Ishikawa (cell line): Measurements from ENCODE around the gene NTSR2.

Experiments used
- CEBPB ChIP-seq: IDR thresholded peaks from 2 replicates; pipeline ENCODE4 v1.6.1; 2012
- CREB1 ChIP-seq: IDR thresholded peaks from 2 replicates; pipeline ENCODE4 v1.6.1; 2012; ENCODE audit warnings: low read depth
- EGR1 ChIP-seq: IDR thresholded peaks from 2 replicates; pipeline ENCODE4 v1.6.1; 2012
- EP300 ChIP-seq: IDR thresholded peaks from 2 replicates; pipeline ENCODE4 v1.6.1; 2012; ENCODE audit warnings: borderline replicate concordance
- FOXM1 ChIP-seq: IDR thresholded peaks from 2 replicates; pipeline ENCODE4 v1.6.1; 2012; ENCODE audit warnings: low read depth, borderline replicate concordance
- MAX ChIP-seq: IDR thresholded peaks from 2 replicates; pipeline ENCODE4 v1.6.1; 2012
- NFIC ChIP-seq: IDR thresholded peaks from 2 replicates; pipeline ENCODE4 v1.6.1; 2012
- RAD21 ChIP-seq: IDR thresholded peaks from 2 replicates; pipeline ENCODE4 v1.6.1; 2012; ENCODE audit warnings: low read depth
- REST ChIP-seq: IDR thresholded peaks from 2 replicates; pipeline ENCODE4 v1.6.1; 2012; ENCODE audit warnings: low read depth, mild to moderate bottlenecking
- TAF1 ChIP-seq: IDR thresholded peaks from 2 replicates; pipeline ENCODE4 v1.6.1; 2012; ENCODE audit warnings: low read depth, mild to moderate bottlenecking
- TCF12 ChIP-seq: IDR thresholded peaks from 2 replicates; pipeline ENCODE4 v1.6.1; 2012; ENCODE audit warnings: low read depth
- TEAD4 ChIP-seq: IDR thresholded peaks from 2 replicates; pipeline ENCODE4 v1.6.1; 2012
- USF1 ChIP-seq: IDR thresholded peaks from 2 replicates; pipeline ENCODE4 v1.6.1; 2012
- YY1 ChIP-seq: IDR thresholded peaks from 2 replicates; pipeline ENCODE4 v1.6.1; 2012; ENCODE audit warnings: low read depth
- ZBTB7A ChIP-seq: IDR thresholded peaks from 2 replicates; pipeline ENCODE4 v1.6.1; 2012; ENCODE audit warnings: low read depth

The NTSR2 gene

GRCh38 chr2:11716689-11717321 is 46.8 kb upstream of the NTSR2 start:
- no peak for TF ChIP-seq RAD21
- TF ChIP-seq TCF12 = no peak
- no peak for TF ChIP-seq NFIC
- peak; percentile 75 for TF ChIP-seq CEBPB
- TF ChIP-seq MAX = no peak
- TF ChIP-seq EGR1 = no peak
- TF ChIP-seq USF1 = no peak

GRCh38 chr2:11715987-11716652 is 46.1 kb upstream of the NTSR2 start:
- TF ChIP-seq CREB1 (no peak), YY1 (no peak), TAF1 (no peak), RAD21 (no peak), USF1 (no peak), REST (no peak), EP300 (no peak), TEAD4 (no peak), NFIC (no peak), ZBTB7A (no peak), MAX (no peak), EGR1 (no peak), FOXM1 (no peak), CEBPB (no peak), TCF12 (no peak)

- TF ChIP-seq CEBPB (no peak), EGR1 (no peak), CREB1 (no peak), ZBTB7A (no peak), TEAD4 (no peak), TAF1 (no peak), USF1 (no peak)
Observed at GRCh38 chr2:11713815-11714214, 43.8 kb upstream of the NTSR2 start.

- TF ChIP-seq YY1 (no peak), NFIC (no peak)
Observed at GRCh38 chr2:11712866-11713265, 42.9 kb upstream of the NTSR2 start.

- no peak for TF ChIP-seq CREB1
- no peak for TF ChIP-seq YY1
- TF ChIP-seq CEBPB = no peak
- TF ChIP-seq TCF12 = no peak
- TF ChIP-seq TAF1 = no peak
- TF ChIP-seq FOXM1 = no peak
- no peak for TF ChIP-seq REST
- TF ChIP-seq MAX = no peak
- TF ChIP-seq USF1 = no peak
- no peak for TF ChIP-seq TEAD4
Observed at GRCh38 chr2:11711751-11712150, 41.8 kb upstream of the NTSR2 start.
